ENCODE measurements around the gene CHCHD6.

DNA sequence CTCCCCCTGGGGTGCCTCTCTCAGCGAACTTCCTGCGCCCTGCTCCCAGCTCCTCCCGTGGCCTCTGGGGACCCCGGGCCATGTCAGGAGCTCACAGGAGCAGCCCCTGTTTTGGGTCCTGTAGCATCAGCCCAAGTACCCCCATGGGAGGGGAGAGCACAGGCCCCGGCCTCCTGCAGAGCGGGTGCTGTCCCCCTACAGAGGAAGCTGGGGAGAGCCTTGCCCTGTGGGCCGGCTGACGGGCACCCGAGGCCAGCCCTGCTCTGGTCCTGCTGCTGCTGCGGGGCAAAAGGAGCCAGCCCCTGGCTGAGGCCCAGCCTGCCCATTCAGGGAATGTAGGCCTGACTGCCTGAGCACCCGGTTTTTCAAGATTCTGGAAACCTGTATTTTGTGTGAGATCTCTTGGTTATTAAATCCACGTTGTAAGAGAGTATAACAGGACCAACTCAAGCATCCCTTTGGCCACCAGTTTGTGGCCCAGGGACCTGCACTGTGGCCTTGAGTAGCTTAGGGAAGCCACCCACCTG, 291.3 kb downstream of the CHCHD6 start:
- TF ChIP-seq CTCF (IDR thresholded peaks at IDR 0.05) (no peak), POLR2A (IDR thresholded peaks at IDR 0.05) (no peak), EP300 (IDR thresholded peaks at IDR 0.05) (no peak)
